Activated T-cell treated with anti-CD3 and anti-CD28 coated beads, Interleukin-2, amount 50 U/mL, for 72 hours (primary cell): ENCODE results near the gene UNC5B. TPM values are rescaled to one million over a fixed set of nuclear protein-coding genes. Genes with fewer than 3 reads are reported as not detected.

Experiments
- ATAC-seq, 2 donors: fragments of 150-1000 bp; cut with Tn5 transposase; replicated peaks in 1 of 2; 2 replicates each; pipeline ENCODE4 v1.10.0; 2021; ENCODE audit warnings: moderate library complexity in 2 of 2, mild to moderate bottlenecking in 1 of 2
- DNase-seq, 2 donors: peaks; one replicate each; pipeline ENCODE4 v3.0.0; 2021 to 2022; ENCODE audit warnings: mixed read lengths in 1 of 2
- H3K27ac Mint-ChIP-seq: one replicate; pipeline ENCODE4 v1.8.0; 2022; ENCODE audit warnings: mild to moderate bottlenecking, moderate library complexity, mixed read lengths
- H3K27me3 Mint-ChIP-seq: one replicate; pipeline ENCODE4 v1.8.0; 2022; ENCODE audit warnings: low read depth, mixed read lengths
- H3K36me3 Mint-ChIP-seq, 2 donors: one replicate each; pipeline ENCODE4 v1.8.0; 2022; ENCODE audit warnings: mixed read lengths in 2 of 2, mild to moderate bottlenecking in 1 of 2; ENCODE audit not compliant: insufficient read depth in 2 of 2
- H3K4me1 Mint-ChIP-seq: one replicate; pipeline ENCODE4 v1.8.0; 2022; ENCODE audit warnings: low read depth, mixed read lengths
- H3K4me3 Mint-ChIP-seq, 2 donors: one replicate each; pipeline ENCODE4 v1.8.0; 2022; ENCODE audit warnings: mild to moderate bottlenecking in 2 of 2, mixed read lengths in 2 of 2, moderate library complexity in 2 of 2
- H3K9me3 Mint-ChIP-seq, 2 donors: one replicate each; pipeline ENCODE4 v1.8.0; 2022; ENCODE audit warnings: mixed read lengths in 2 of 2
- total RNA-seq, 2 donors: library from RNA; stranded (reverse); gene quantifications; one replicate each; pipeline ENCODE4 v1.2.3, GENCODE V29; 2022

UNC5B gene
- total RNA-seq, 2 donors from 2014 or later: 0.05 to 0.12 TPM

DNA sequence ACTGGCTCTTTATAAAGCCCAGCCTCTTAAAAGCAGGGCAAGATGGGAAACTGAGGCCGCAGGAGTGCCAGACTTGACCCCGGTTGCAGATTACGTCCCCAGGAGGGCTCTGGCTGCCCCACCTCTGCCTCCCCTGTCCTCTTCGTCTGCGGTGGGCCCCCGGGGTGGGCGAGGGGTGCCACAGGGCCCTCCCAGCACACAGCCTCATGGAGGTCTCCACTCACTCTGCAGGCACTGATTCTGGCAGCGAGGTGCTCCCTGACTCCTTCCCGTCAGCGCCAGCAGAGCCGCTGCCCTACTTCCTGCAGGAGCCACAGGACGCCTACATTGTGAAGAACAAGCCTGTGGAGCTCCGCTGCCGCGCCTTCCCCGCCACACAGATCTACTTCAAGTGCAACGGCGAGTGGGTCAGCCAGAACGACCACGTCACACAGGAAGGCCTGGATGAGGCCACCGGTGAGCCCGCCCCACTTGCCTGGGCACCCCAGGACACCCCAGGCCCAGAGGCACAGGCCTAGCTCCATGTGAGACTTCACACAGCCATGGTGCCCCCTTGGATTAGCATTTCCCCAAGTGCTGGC, 67.3 kb downstream of the UNC5B start:
- no peak for DNase-seq
- Mint-ChIP-seq H3K27me3 (no peaks in the 10 kb centered on the region), H3K27ac (no peak overlapping the region), H3K9me3 (no peaks in the 10 kb centered on the region), H3K36me3 (no peaks in the 10 kb centered on the region), H3K4me1 (no peaks in the 10 kb centered on the region), H3K4me3 (no peak overlapping the region)
- no peak for ATAC-seq

DNA sequence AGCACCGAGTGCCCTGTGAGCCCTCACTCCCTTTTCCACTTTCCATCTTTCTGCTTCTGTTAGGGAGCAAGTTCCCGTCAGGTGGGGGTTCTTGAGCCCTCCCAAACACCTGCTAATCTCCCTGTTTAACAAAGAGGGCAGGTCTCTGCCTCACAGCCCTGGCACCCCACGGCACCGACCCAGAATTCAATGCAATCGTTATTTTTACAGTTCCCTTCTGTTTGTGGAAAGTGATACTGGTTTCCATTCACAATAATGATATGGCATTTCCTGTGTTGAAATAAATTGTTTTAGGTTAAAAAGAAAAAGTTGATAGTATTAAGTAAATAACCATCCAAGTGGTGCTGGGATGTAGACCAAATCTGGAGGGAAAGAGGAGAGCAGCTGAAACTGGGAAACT, 67.8 kb downstream of the UNC5B start:
- ATAC-seq: no peak

DNA sequence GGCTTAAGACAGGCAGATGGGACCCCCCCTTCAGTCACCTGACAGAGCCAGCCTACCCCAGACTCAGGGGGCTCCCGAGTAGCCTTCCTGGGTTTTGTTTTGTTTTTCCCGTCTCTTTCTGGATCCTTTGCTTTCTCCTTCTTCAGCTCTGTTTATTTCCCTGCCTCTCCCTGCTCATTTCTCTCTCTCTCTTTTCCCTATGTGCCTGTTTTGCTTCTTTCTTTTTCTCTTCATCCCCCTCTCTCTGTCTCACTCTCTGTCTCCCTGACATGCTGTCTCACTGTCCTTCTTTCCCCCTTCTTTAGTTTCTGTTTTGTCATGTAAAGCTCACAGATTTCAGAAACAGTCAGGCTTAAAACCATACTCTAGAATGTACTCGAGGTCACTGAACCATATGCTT, 68.5 kb downstream of the UNC5B start:
- DNase-seq (no peak), ATAC-seq (no peak)
- Mint-ChIP-seq H3K9me3 (no peaks in the 10 kb centered on the region), H3K27me3 (no peaks in the 10 kb centered on the region), H3K36me3 (no peaks in the 10 kb centered on the region), H3K27ac (no peak overlapping the region), H3K4me1 (no peaks in the 10 kb centered on the region), H3K4me3 (no peak overlapping the region)

More for the DNA sequence above, 67.8 kb downstream of the UNC5B start:
- Mint-ChIP-seq H3K36me3 (no peaks in the 10 kb centered on the region), H3K4me3 (no peak overlapping the region), H3K4me1 (no peaks in the 10 kb centered on the region), H3K27me3 (no peaks in the 10 kb centered on the region), H3K27ac (no peak overlapping the region), H3K9me3 (no peaks in the 10 kb centered on the region)
- no peak for DNase-seq

DNA sequence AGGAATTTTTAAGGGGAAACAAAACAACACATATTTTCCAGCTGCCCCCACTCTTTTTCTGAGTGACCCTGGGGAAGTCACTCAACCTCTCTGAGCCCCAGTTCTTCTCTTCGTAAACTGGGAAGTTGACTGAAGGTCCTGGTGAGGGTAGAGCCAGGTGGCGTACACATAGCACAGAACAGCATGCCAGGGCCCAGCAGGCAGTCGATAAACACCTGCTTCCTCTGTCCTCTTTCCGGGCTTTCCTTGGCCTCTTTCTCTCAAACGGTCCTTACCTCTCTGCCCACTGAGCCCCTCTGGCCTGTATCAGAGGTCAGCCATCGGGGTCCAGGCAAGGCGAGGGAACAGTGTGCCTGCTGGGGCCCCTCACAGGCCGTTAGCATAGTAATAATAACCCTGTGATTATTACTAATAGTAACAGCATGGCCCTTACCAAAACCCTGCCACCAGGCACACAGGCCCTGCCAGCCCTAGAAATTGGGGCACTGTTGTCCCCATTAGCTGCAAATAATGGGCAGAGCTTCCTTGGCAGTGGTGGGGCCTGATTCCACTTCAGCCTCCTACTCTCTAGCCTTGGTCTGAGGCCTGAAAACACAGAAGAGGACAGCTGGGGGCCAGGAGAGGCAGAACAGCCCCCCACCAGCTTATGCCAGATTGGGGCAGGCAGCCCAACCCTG, 69.4 kb downstream of the UNC5B start:
- no peaks in the 10 kb centered on the region for H3K27me3 Mint-ChIP-seq
- H3K4me3 Mint-ChIP-seq: no peak overlapping the region
- no peak for ATAC-seq
- H3K4me1 Mint-ChIP-seq: no peaks in the 10 kb centered on the region
- H3K9me3 Mint-ChIP-seq: no peaks in the 10 kb centered on the region
- DNase-seq: no peak
- no peak overlapping the region for H3K27ac Mint-ChIP-seq
- no peaks in the 10 kb centered on the region for H3K36me3 Mint-ChIP-seq

DNA sequence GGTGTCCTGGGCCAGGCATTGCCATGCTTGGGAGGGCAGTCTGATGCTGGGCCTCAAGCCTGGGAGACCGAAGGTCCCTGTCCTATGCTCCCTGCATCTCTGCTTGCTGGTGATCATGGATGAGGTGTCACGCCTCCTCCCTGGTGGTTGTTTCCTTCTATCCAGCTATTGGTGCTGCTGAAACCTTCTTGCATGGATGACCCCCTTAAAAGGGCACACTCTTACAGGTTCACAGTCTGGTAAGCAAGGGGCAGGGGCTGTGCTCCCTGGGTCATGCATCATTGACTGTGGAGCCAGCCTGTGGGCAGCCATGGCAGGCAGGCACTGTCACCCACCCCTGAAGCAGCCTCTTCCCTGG, 69.9 kb downstream of the UNC5B start:
- H3K4me1 Mint-ChIP-seq: no peaks in the 10 kb centered on the region
- ATAC-seq (no peak), DNase-seq (no peak)
- no peaks in the 10 kb centered on the region for H3K27me3 Mint-ChIP-seq
- no peaks in the 10 kb centered on the region for H3K36me3 Mint-ChIP-seq
- no peaks in the 10 kb centered on the region for H3K9me3 Mint-ChIP-seq
- no peak overlapping the region for H3K4me3 Mint-ChIP-seq
- H3K27ac Mint-ChIP-seq: no peak overlapping the region

DNA sequence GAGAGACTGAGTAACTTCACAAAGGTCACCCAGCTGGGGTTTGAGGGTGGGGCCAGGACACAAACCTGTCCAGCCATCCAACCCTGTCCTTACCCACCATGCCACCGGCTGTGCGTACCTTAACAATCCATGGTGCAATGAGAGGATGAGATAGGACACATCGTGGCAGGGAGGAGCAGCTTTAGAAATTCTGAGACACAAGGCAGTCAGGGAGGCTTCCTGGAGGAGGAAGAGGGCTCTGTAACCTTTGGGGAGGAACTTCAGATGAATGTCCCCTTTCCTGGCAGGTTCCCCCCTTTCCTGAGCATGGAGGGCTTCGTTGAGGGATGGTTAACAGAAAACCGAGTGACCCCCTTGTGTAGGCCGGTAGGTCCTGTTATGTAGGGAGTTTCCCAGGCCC, 71.0 kb downstream of the UNC5B start:
- H3K4me3 Mint-ChIP-seq: no peak overlapping the region
- ATAC-seq (no peak), DNase-seq (no peak)
- H3K27ac Mint-ChIP-seq: no peak overlapping the region
- no peaks in the 10 kb centered on the region for H3K36me3 Mint-ChIP-seq
- no peaks in the 10 kb centered on the region for H3K9me3 Mint-ChIP-seq
- no peaks in the 10 kb centered on the region for H3K4me1 Mint-ChIP-seq
- no peaks in the 10 kb centered on the region for H3K27me3 Mint-ChIP-seq

DNA sequence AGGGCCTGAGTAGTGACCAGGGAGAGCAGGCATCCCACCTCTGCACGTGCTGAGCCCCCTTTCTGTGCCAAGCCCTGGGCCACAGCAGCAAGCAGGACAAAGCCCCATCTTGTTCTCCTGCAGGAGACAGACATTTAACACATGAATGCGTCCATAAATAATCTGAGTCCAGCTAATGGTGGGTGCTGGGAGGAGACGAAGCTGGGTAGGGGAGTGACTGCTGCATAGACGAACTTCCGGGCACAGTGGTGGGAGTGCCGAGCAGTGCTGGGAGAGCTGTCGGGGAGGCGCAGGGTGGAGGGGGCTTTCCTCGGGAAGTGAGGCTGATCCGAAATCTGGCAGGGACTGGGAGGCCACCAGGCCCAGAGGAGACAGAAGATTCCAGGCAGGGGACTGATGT, 71.5 kb downstream of the UNC5B start:
- no peak for DNase-seq
- Mint-ChIP-seq H3K27me3 (no peaks in the 10 kb centered on the region), H3K9me3 (no peaks in the 10 kb centered on the region), H3K27ac (no peak overlapping the region), H3K4me3 (no peak overlapping the region), H3K4me1 (no peaks in the 10 kb centered on the region), H3K36me3 (no peaks in the 10 kb centered on the region)
- ATAC-seq: no peak

DNA sequence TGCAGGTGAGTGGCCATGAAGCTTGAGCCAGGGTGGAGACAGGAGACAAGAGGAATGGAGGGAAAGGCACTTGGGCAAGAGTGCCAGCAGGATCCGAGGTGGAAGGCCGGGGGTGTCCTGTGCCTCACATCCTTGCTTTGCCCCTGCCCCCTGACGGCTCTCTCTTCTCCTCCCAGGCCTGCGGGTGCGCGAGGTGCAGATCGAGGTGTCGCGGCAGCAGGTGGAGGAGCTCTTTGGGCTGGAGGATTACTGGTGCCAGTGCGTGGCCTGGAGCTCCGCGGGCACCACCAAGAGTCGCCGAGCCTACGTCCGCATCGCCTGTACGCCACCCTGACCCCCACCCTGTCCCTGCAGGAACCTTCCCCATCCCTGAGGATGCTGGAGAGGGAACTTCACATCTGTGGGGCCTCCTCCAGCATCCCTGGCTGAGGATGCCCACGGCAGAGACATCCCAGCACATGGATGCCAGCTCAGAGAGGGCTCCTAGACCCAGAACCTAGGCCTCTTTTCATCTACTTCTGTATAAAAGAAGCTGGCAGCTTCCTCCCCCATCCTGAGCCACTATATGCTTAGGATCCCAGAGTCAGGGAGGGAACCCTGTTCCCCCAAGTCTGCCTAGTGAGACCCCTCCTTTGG, 72.3 kb downstream of the UNC5B start:
- no peaks in the 10 kb centered on the region for H3K27me3 Mint-ChIP-seq
- no peak for ATAC-seq
- no peak overlapping the region for H3K4me3 Mint-ChIP-seq
- DNase-seq: no peak
- no peaks in the 10 kb centered on the region for H3K9me3 Mint-ChIP-seq
- H3K4me1 Mint-ChIP-seq: no peaks in the 10 kb centered on the region
- no peak overlapping the region for H3K27ac Mint-ChIP-seq
- no peaks in the 10 kb centered on the region for H3K36me3 Mint-ChIP-seq

DNA sequence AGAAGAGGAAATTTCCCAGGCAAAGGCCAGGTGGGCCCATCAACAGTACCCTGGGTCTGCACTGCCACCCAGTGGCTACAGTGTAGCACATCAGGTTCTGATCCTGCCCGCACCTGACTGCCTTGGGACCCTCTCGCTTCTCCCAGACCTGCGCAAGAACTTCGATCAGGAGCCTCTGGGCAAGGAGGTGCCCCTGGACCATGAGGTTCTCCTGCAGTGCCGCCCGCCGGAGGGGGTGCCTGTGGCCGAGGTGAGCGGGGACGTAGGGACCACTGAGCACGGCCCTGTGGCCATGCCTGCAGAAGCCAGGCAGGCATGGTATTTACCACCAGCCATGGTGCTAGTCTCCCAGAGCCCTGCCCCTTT, 72.8 kb downstream of the UNC5B start:
- Mint-ChIP-seq H3K36me3 (no peaks in the 10 kb centered on the region), H3K4me3 (no peak overlapping the region), H3K27ac (no peak overlapping the region), H3K9me3 (no peaks in the 10 kb centered on the region), H3K4me1 (no peaks in the 10 kb centered on the region), H3K27me3 (no peaks in the 10 kb centered on the region)
- ATAC-seq (peak; percentile 58 to 59), DNase-seq (peak; percentile 30 to 33)

DNA sequence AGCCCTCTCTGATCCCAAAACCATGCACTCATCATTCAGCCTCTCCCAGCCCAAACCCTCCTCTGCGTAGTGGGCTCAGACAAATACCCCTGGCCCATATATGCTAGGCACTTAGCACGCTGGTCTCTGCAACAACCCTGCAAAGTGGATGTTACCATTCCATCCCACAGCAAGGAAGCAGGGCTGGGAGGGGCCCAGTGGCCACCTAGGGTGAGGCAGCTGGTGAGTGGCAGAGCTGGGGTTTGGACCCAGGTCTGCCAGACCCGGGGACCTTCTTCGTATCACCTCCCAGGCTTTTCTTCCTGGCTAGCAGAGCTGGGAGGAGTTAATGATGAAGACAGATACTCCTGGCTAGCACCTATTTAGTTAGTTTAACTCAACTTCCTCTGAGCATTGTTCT, 73.6 kb downstream of the UNC5B start:
- ATAC-seq: no peak
- H3K9me3 Mint-ChIP-seq: no peaks in the 10 kb centered on the region
- H3K36me3 Mint-ChIP-seq: no peaks in the 10 kb centered on the region
- H3K4me3 Mint-ChIP-seq: no peak overlapping the region
- DNase-seq: no peak
- H3K27me3 Mint-ChIP-seq: no peaks in the 10 kb centered on the region
- H3K4me1 Mint-ChIP-seq: no peaks in the 10 kb centered on the region
- no peak overlapping the region for H3K27ac Mint-ChIP-seq

DNA sequence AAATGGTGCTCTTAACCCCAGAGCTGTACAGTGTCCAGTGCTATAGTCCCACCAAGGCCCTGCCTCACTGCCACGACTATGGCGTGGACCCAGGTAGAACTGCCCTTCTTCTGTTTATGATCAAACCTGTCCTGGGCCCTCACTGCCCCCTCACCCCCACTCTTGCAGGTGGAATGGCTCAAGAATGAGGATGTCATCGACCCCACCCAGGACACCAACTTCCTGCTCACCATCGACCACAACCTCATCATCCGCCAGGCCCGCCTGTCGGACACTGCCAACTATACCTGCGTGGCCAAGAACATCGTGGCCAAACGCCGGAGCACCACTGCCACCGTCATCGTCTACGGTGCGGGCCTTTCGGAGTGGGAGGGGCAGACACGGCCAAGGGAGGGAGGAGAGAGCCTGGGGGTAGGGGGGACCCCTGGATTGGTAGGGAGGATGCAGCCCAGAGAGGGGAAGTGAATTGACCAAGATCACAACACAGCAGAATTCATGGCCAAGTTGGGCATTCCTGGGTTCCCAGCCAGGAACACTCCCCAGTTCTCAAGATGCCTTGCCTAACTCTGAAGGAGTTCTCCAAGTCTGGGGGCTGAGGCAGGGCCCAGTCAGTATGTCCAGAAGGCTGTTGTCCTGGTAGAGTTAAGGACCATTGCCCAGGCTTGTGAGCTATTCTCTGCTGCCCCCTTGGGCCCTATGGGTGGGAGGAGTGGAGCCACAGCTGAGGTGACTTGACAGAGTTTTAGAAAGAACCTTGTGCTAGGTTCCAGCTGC, 74.3 kb downstream of the UNC5B start:
- no peak for DNase-seq
- no peak for ATAC-seq
- Mint-ChIP-seq H3K36me3 (no peaks in the 10 kb centered on the region), H3K27me3 (no peaks in the 10 kb centered on the region), H3K4me3 (no peak overlapping the region), H3K4me1 (no peaks in the 10 kb centered on the region), H3K27ac (no peak overlapping the region), H3K9me3 (no peaks in the 10 kb centered on the region)

DNA sequence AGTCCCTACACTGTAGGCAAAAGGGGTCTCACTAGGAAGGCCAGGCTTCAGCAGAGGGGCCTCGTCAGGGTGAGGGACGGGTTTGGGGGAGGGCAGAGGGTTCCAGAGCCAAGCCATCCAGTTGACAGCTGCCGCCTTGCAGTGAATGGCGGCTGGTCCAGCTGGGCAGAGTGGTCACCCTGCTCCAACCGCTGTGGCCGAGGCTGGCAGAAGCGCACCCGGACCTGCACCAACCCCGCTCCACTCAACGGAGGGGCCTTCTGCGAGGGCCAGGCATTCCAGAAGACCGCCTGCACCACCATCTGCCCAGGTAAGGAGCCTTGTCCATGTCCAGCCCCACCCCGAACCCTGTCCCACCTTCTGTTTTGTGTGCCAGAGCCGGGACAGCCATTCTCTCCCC, 75.1 kb downstream of the UNC5B start:
- Mint-ChIP-seq H3K36me3 (no peaks in the 10 kb centered on the region), H3K9me3 (no peaks in the 10 kb centered on the region), H3K4me3 (no peak overlapping the region), H3K4me1 (no peaks in the 10 kb centered on the region), H3K27ac (no peak overlapping the region), H3K27me3 (no peaks in the 10 kb centered on the region)
- DNase-seq (no peak), ATAC-seq (no peak)

DNA sequence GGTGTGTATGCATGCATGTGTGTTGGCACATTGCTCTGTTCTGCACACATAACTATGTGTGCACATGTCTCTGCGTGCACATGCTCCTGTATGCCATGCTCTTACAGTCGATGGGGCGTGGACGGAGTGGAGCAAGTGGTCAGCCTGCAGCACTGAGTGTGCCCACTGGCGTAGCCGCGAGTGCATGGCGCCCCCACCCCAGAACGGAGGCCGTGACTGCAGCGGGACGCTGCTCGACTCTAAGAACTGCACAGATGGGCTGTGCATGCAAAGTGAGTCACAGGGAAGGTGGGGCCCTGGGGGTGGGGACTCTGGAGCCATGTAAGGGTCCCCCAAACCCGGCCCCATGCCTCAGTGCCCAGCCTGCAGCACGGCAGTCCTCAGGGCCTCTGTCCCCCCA, 76.1 kb downstream of the UNC5B start:
- Mint-ChIP-seq H3K27me3 (no peaks in the 10 kb centered on the region), H3K27ac (no peak overlapping the region), H3K4me1 (no peaks in the 10 kb centered on the region), H3K9me3 (no peaks in the 10 kb centered on the region), H3K36me3 (no peaks in the 10 kb centered on the region), H3K4me3 (no peak overlapping the region)
- DNase-seq (no peak), ATAC-seq (no peak)
